H9 (cell line): ENCODE data around the gene COLEC12. TPM values are rescaled to one million over a fixed set of nuclear protein-coding genes. Genes with fewer than 3 reads are reported as not detected.

Source experiments
- DNase-seq: peaks from one replicate; pipeline ENCODE4 v3.0.0-alpha.2; 2017
- H2AFZ ChIP-seq: one replicate; pipeline ENCODE4 v1.6.1; 2013; ENCODE audit warnings: mild to moderate bottlenecking, low read length, control low read depth, moderate library complexity
- H2AK5ac ChIP-seq: 2 replicates; pipeline ENCODE4 v1.6.1; 2013; ENCODE audit warnings: low read length, control low read depth, mixed read lengths; ENCODE audit not compliant: insufficient read length
- H2BK120ac ChIP-seq: one replicate; pipeline ENCODE4 v1.6.1; 2013; ENCODE audit warnings: low read depth, mild to moderate bottlenecking, low read length, control low read depth, inconsistent platforms; ENCODE audit not compliant: poor library complexity, severe bottlenecking
- H2BK12ac ChIP-seq: 2 replicates; pipeline ENCODE4 v1.6.1; 2013; ENCODE audit warnings: low read length, control low read depth, mixed read lengths, low read depth; ENCODE audit not compliant: insufficient read length
- H2BK15ac ChIP-seq: 2 replicates; pipeline ENCODE4 v1.6.1; 2013; ENCODE audit warnings: low read depth, low read length, control low read depth
- H2BK20ac ChIP-seq: one replicate; pipeline ENCODE4 v1.6.1; 2013; ENCODE audit warnings: low read depth, mild to moderate bottlenecking, low read length, control low read depth, inconsistent platforms; ENCODE audit not compliant: poor library complexity, severe bottlenecking
- H2BK5ac ChIP-seq: 2 replicates; pipeline ENCODE4 v1.6.1; 2013; ENCODE audit warnings: low read length, control low read depth, mixed read lengths; ENCODE audit not compliant: insufficient read length
- H3K14ac ChIP-seq: 2 replicates; pipeline ENCODE4 v1.6.1; 2013; ENCODE audit warnings: low read length, control low read depth; ENCODE audit not compliant: insufficient read depth
- H3K18ac ChIP-seq: 2 replicates; pipeline ENCODE4 v1.6.1; 2013; ENCODE audit warnings: low read depth, mild to moderate bottlenecking, mixed read lengths, low read length, control low read depth; ENCODE audit not compliant: insufficient read length
- H3K23ac ChIP-seq: 2 replicates; pipeline ENCODE4 v1.6.1; 2013; ENCODE audit warnings: low read length, control low read depth, mixed read lengths, low read depth; ENCODE audit not compliant: insufficient read length
- H3K23me2 ChIP-seq: 2 replicates; pipeline ENCODE4 v1.6.1; 2013; ENCODE audit warnings: low read depth, mild to moderate bottlenecking, mixed read lengths, low read length, control low read depth; ENCODE audit not compliant: insufficient read length, poor library complexity, severe bottlenecking
- H3K27ac ChIP-seq: 2 replicates; pipeline ENCODE4 v1.5.1; 2013; ENCODE audit warnings: low read length, control low read depth, mixed read lengths, low read depth; ENCODE audit not compliant: insufficient read length
- H3K27me3 ChIP-seq: 2 replicates; pipeline ENCODE4 v1.6.1; 2013; ENCODE audit warnings: low read length, control low read depth, inconsistent platforms; ENCODE audit not compliant: insufficient read depth
- H3K4ac ChIP-seq: 2 replicates; pipeline ENCODE4 v1.6.1; 2013; ENCODE audit warnings: low read depth, mild to moderate bottlenecking, control low read depth, inconsistent platforms, low read length, moderate library complexity
- H3K4me1 ChIP-seq: 2 replicates; pipeline ENCODE4 v1.6.1; 2013; ENCODE audit warnings: low read length, control low read depth, inconsistent platforms; ENCODE audit not compliant: insufficient read depth
- H3K4me2 ChIP-seq: 2 replicates; pipeline ENCODE4 v1.6.1; 2013; ENCODE audit warnings: low read length, control low read depth, mixed read lengths; ENCODE audit not compliant: insufficient read length, insufficient read depth
- H3K56ac ChIP-seq: 2 replicates; pipeline ENCODE4 v1.6.1; 2013; ENCODE audit warnings: low read depth, mild to moderate bottlenecking, mixed read lengths, low read length, control low read depth; ENCODE audit not compliant: insufficient read length
- H3K79me1 ChIP-seq: 2 replicates; pipeline ENCODE4 v1.6.1; 2013; ENCODE audit warnings: low read depth, mild to moderate bottlenecking, moderate library complexity, low read length, control low read depth, inconsistent platforms; ENCODE audit not compliant: insufficient read depth, poor library complexity, severe bottlenecking
- H3K79me2 ChIP-seq: 2 replicates; pipeline ENCODE4 v1.6.1; 2013; ENCODE audit warnings: low read length, control low read depth, inconsistent platforms; ENCODE audit not compliant: insufficient read depth
- H3K9ac ChIP-seq: 2 replicates; pipeline ENCODE4 v1.6.1; 2013; ENCODE audit warnings: low read length, control low read depth, mixed read lengths; ENCODE audit not compliant: insufficient read length; ENCODE audit errors: extremely low read depth
- H3K9me3 ChIP-seq: one replicate; pipeline ENCODE4 v1.6.1; 2013; ENCODE audit warnings: low read depth, low read length, inconsistent platforms; ENCODE audit not compliant: control insufficient read depth
- H3T11ph ChIP-seq: one replicate; pipeline ENCODE4 v1.6.1; 2013; ENCODE audit warnings: mild to moderate bottlenecking, low read length, control low read depth, inconsistent platforms
- H4K20me1 ChIP-seq: one replicate; pipeline ENCODE4 v1.6.1; 2013; ENCODE audit not compliant: control insufficient read depth, insufficient read length, insufficient read depth
- H4K5ac ChIP-seq: 2 replicates; pipeline ENCODE4 v1.6.1; 2013; ENCODE audit warnings: low read depth, mild to moderate bottlenecking, mixed read lengths, low read length, control low read depth; ENCODE audit not compliant: insufficient read length
- H4K8ac ChIP-seq: replicated peaks from 2 replicates; pipeline ENCODE4 v1.6.1; 2013; ENCODE audit warnings: low read length, control low read depth, mixed read lengths, low read depth; ENCODE audit not compliant: insufficient read length
- H4K91ac ChIP-seq: 2 replicates; pipeline ENCODE4 v1.6.1; 2013; ENCODE audit warnings: low read depth, mild to moderate bottlenecking, moderate library complexity, mixed read lengths, low read length, control low read depth; ENCODE audit not compliant: insufficient read length
- H3K27ac Mint-ChIP-seq, 3 experiments: 2 replicates in 2 of 3; 3 replicates in 1 of 3; pipeline ENCODE4 v1.8.0; 2020 to 2021; ENCODE audit warnings: mixed read lengths in 3 of 3, mild to moderate bottlenecking in 1 of 3, moderate library complexity in 1 of 3
- H3K27me3 Mint-ChIP-seq: 2 replicates; pipeline ENCODE4 v1.8.0; 2021; ENCODE audit warnings: low read depth, mild to moderate bottlenecking, moderate library complexity, mixed read lengths
- H3K36me3 Mint-ChIP-seq, 3 experiments: 2 replicates in 2 of 3; 3 replicates in 1 of 3; pipeline ENCODE4 v1.8.0; 2020 to 2021; ENCODE audit warnings: low read depth in 3 of 3, mixed read lengths in 3 of 3; ENCODE audit not compliant: insufficient read depth in 1 of 3
- H3K4me1 Mint-ChIP-seq, 2 experiments: 2 replicates each; pipeline ENCODE4 v1.8.0; 2020; ENCODE audit warnings: mixed read lengths in 2 of 2
- H3K4me3 Mint-ChIP-seq, 2 experiments: 2 replicates in 1 of 2; 3 replicates in 1 of 2; pipeline ENCODE4 v1.8.0; 2020 to 2021; ENCODE audit warnings: mild to moderate bottlenecking in 2 of 2, mixed read lengths in 2 of 2, moderate library complexity in 1 of 2
- H3K9me3 Mint-ChIP-seq, 2 experiments: 2 replicates in 1 of 2; 3 replicates in 1 of 2; pipeline ENCODE4 v1.8.0; 2020; ENCODE audit warnings: mild to moderate bottlenecking in 2 of 2, mixed read lengths in 2 of 2, moderate library complexity in 1 of 2
- whole genome bisulfite sequencing: extraction: QIAGEN DNeasy Blood & Tissue Kit; methylation state at CpG from one replicate; pipeline ENCODE4 v1.1.7; 2013; ENCODE audit warnings: missing lambda C conversion rate, low lambda C conversion rate, mixed read lengths; ENCODE audit not compliant: insufficient read length; ENCODE audit errors: extremely low coverage; 5-methylcytosine and 5-hydroxymethylcytosine counted together
- total RNA-seq: library from RNA; stranded (reverse); gene quantifications from 2 replicates; pipeline ENCODE4 v1.2.1, GENCODE V29; 2021
- TF ChIP-seq, protein P1 (sequence below): fragments of 200-600 bp; sonication (generic); conservative IDR thresholded peaks from 3 replicates; pipeline ENCODE4 v1.8.0; 2021; ENCODE audit warnings: antibody characterized with exemption, mild to moderate bottlenecking

Gene COLEC12
- total RNA-seq, 1 experiment from 2014 or later = 0.70 TPM

- Histone ChIP-seq H3K79me1 (no peaks in the 10 kb centered on the region), H3K4ac (no peak overlapping the region), H2BK15ac (no peak overlapping the region), H4K5ac (no peak overlapping the region), H3K27ac (no peak overlapping the region), H3K9me3 (no peaks in the 10 kb centered on the region), H2AFZ (no peak overlapping the region), H3K23ac (no peak overlapping the region), H3K4me2 (no peak overlapping the region), H3K14ac (no peak overlapping the region), H3K4me1 (peaks cover 4% of the 10 kb centered on the region; the same call in 1 of the 2 replicates), H3K56ac (no peak overlapping the region), H3K9ac (no peak overlapping the region), H4K91ac (no peak overlapping the region), H3K23me2 (no peaks in the 10 kb centered on the region), H2BK12ac (no peak overlapping the region), H4K20me1 (no peaks in the 10 kb centered on the region), H4K8ac (no peak overlapping the region), H3T11ph (no peak overlapping the region), H3K18ac (no peak overlapping the region), H2AK5ac (no peak overlapping the region), H3K79me2 (no peaks in the 10 kb centered on the region), H2BK5ac (no peak overlapping the region), H2BK120ac (no peak overlapping the region), H3K27me3 (no peaks in the 10 kb centered on the region), H2BK20ac (no peak overlapping the region)
- Mint-ChIP-seq H3K4me3 (no peak overlapping the region), H3K27me3 (no peaks in the 10 kb centered on the region), H3K4me1 (peaks cover 12 to 28% of the 10 kb centered on the region in 2 experiments), H3K27ac (peak overlapping the region in 1 of 3 experiments; percentile 72; a peak in 1 of 7 replicates), H3K36me3 (no peaks in the 10 kb centered on the region; a peak in 1 of 7 replicates), H3K9me3 (no peaks in the 10 kb centered on the region; a peak in 1 of 5 replicates)
- DNase-seq = no peak
- TF ChIP-seq, protein P1, sequence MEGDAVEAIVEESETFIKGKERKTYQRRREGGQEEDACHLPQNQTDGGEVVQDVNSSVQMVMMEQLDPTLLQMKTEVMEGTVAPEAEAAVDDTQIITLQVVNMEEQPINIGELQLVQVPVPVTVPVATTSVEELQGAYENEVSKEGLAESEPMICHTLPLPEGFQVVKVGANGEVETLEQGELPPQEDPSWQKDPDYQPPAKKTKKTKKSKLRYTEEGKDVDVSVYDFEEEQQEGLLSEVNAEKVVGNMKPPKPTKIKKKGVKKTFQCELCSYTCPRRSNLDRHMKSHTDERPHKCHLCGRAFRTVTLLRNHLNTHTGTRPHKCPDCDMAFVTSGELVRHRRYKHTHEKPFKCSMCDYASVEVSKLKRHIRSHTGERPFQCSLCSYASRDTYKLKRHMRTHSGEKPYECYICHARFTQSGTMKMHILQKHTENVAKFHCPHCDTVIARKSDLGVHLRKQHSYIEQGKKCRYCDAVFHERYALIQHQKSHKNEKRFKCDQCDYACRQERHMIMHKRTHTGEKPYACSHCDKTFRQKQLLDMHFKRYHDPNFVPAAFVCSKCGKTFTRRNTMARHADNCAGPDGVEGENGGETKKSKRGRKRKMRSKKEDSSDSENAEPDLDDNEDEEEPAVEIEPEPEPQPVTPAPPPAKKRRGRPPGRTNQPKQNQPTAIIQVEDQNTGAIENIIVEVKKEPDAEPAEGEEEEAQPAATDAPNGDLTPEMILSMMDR = no peak
- no CpG with 5 or more reads among the region's 8 CpGs for whole genome bisulfite sequencing
These were observed 226.2 kb downstream of the COLEC12 start for GRCh38 chr18:274313-274712.
